Motor neuron (in vitro differentiated cells): ENCODE data around the gene GOLGA6C. TPM values are rescaled to one million over a fixed set of nuclear protein-coding genes. Genes with fewer than 3 reads are reported as not detected.
"Not testable (repeated sequence)": the region's sequence is repeated elsewhere in the genome, so short reads cannot be mapped to it uniquely, and the experiment has no call there.

Experiments
- ATAC-seq, 8 experiments: fragments of 200-7000 bp; cut with Tn5 transposase; replicated peaks in 6 of 8; 2 replicates each; pipeline ENCODE4 v1.8.0; 2021; ENCODE audit warnings: mild to moderate bottlenecking in 8 of 8, moderate library complexity in 8 of 8
- H3K27ac ChIP-seq, 2 donors: fragments of 250-450 bp; sonication (Bioruptor Pico); 2 replicates each; pipeline ENCODE4 v1.9.0; 2021; ENCODE audit warnings: antibody characterized with exemption in 2 of 2, mild to moderate bottlenecking in 2 of 2, moderate library complexity in 1 of 2
- H3K4me1 ChIP-seq, 2 donors: fragments of 250-450 bp; sonication (Bioruptor Pico); replicated peaks in 1 of 2; 2 replicates each; pipeline ENCODE4 v1.6.1; 2021; ENCODE audit warnings: antibody characterized with exemption in 2 of 2, mild to moderate bottlenecking in 2 of 2, moderate library complexity in 1 of 2
- H3K4me3 ChIP-seq, 5 donors: fragments of 250-450 bp; sonication (Bioruptor Pico); 2 replicates each; pipeline ENCODE4 v1.9.0; 2021; ENCODE audit warnings: antibody characterized with exemption in 5 of 5, mild to moderate bottlenecking in 5 of 5, moderate library complexity in 4 of 5
- WGBS, 10 experiments: fragments of 450-650 bp; shearing (Covaris generic); methylation state at CpG; one replicate each; pipeline ENCODE4 v1.0.0; 2022; 5-methylcytosine and 5-hydroxymethylcytosine counted together
- in situ Hi-C, 9 experiments: fragments of 400-800 bp; cut with MboI; loops; one replicate each; pipeline ENCODE4 v1.15.0; 2021; ENCODE audit warnings: low sequenced_read_pairs in 9 of 9, low pct_unique_long_range_greater_than_20kb in 2 of 9; ENCODE audit not compliant: unreplicated experiment in 9 of 9
- total RNA-seq, 8 experiments: library from RNA; unstranded; fragments of 300-600 nt; gene quantifications; 2 replicates each; pipeline versions ENCODE4 v1.2.3 to v1.2.4, GENCODE V29; 2022

The GOLGA6C gene
- total RNA-seq, 8 experiments from 2014 or later, result 0.54 to 1.6 TPM; not detected in 6

DNA sequence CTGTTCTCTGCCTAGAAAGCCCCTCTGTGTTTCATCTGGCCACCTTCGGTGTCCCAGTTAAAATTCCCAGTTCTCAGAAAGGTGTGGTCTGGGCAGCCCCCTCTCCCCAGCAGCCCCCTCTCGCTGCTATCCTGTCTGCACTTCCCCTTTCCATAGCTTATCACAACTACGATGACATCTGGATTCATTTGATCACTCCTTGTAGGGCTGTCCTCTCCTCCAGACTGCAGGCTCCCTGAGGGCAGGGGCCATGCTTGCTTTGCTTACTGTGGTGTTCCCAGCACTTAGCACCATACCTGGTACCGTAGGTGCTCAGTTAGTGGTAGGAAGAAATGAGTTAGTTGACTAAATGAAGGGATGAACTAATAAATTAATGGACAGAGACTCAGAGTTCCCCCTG lies 26.3 kb upstream of the GOLGA6C start:
- in situ Hi-C loops, result no loop called here
- WGBS, 10 experiments, result 0 to 83% (median 58%) methylated on average over 1 of the region's 4 CpGs; no CpG with 5 or more reads in 6 of the 10 experiments

GRCh38 chr15:75232252-75232813 lies 25.8 kb upstream of the GOLGA6C start:
- no peak for ATAC-seq
- Histone ChIP-seq H3K4me3 (no peak overlapping the region), H3K4me1 (no peaks in the 10 kb centered on the region), H3K27ac (no peak overlapping the region)
- in situ Hi-C loops, result no loop called here
- WGBS, 10 experiments, result 80 to 93% (median 86%) methylated on average over 1 to 5 of the region's 12 CpGs; no CpG with 5 or more reads in 6 of the 10 experiments

More for the DNA sequence above, 26.3 kb upstream of the GOLGA6C start:
- H3K4me1 ChIP-seq, result no peaks in the 10 kb centered on the region
- H3K4me3 ChIP-seq, result no peak overlapping the region
- H3K27ac ChIP-seq, result no peak overlapping the region
- ATAC-seq, result no peak

GRCh38 chr15:75232826-75233503 lies 25.2 kb upstream of the GOLGA6C start:
- no peak overlapping the region for H3K27ac ChIP-seq
- no peak for ATAC-seq
- 0 to 100% (median 48%) methylated on average over 1 to 7 of the region's 17 CpGs; no CpG with 5 or more reads in 4 of the 10 experiments for WGBS, 10 experiments
- H3K4me3 ChIP-seq, result no peak overlapping the region
- in situ Hi-C loops, result no loop called here
- H3K4me1 ChIP-seq, result no peaks in the 10 kb centered on the region

- Histone ChIP-seq H3K27ac (no peak overlapping the region), H3K4me1 (no peaks in the 10 kb centered on the region), H3K4me3 (no peak overlapping the region)
- in situ Hi-C loops, result no loop called here
- ATAC-seq, result no peak
- WGBS, 10 experiments, result 40 to 60% methylated on average over 1 of the region's 14 CpGs; no CpG with 5 or more reads in 8 of the 10 experiments
Measured at GRCh38 chr15:75233504-75234190, 24.5 kb upstream of the GOLGA6C start.

DNA sequence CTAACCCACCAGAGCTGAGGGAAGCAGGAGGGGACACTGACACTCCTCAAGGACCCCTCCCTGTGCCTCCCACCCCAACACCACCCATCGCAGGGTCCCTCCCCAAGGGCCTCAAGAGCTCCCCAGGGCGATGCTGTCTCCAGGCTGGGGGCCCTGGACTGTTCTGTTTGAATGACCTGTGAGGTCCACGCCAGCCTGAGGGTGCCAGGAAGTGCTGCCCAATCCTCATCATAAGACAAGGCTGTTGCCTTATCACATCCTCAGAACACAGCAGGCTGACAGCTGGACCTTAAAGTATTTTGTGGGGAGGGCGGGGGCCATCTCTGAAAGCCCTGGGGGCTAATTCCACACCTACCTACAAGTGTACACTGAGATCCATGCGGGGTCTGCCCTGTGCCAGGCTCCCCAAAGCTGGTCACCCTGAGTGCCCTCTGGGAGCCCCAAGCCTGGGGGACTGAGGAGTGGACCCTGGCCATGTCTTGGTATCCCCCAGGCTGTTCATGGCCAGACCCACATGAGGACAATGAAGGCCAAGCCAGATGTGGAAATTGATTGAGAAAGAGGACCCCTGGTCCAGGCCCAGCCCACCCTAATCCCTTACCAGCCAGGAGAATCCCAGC lies 23.8 kb upstream of the GOLGA6C start:
- WGBS, 10 experiments, result 69% methylated on average over 2 of the region's 5 CpGs; no CpG with 5 or more reads in 9 of the 10 experiments

GRCh38 chr15:75235051-75235673 lies 23.0 kb upstream of the GOLGA6C start:
- in situ Hi-C loops, result no loop called here
- WGBS, 10 experiments, result 40 to 100% (median 48%) methylated on average over 1 to 3 of the region's 10 CpGs; no CpG with 5 or more reads in 7 of the 10 experiments

More for the DNA sequence above, 23.8 kb upstream of the GOLGA6C start:
- H3K27ac ChIP-seq, result no peak overlapping the region
- no peaks in the 10 kb centered on the region for H3K4me1 ChIP-seq
- H3K4me3 ChIP-seq, result no peak overlapping the region
- ATAC-seq, result no peak
- in situ Hi-C loops, result no loop called here

GRCh38 chr15:75235760-75236729 lies 22.1 kb upstream of the GOLGA6C start:
- WGBS, 10 experiments, result 50 to 100% (median 78%) methylated on average over 1 to 3 of the region's 11 CpGs; no CpG with 5 or more reads in 6 of the 10 experiments
- ATAC-seq, result no peak
- H3K4me1 ChIP-seq, result no peaks in the 10 kb centered on the region
- no peak overlapping the region for H3K4me3 ChIP-seq
- H3K27ac ChIP-seq, result no peak overlapping the region
- in situ Hi-C loops, result no loop called here

More at GRCh38 chr15:75235051-75235673, 23.0 kb upstream of the GOLGA6C start:
- no peak for ATAC-seq
- Histone ChIP-seq H3K4me3 (no peak overlapping the region), H3K27ac (no peak overlapping the region), H3K4me1 (no peaks in the 10 kb centered on the region)

DNA sequence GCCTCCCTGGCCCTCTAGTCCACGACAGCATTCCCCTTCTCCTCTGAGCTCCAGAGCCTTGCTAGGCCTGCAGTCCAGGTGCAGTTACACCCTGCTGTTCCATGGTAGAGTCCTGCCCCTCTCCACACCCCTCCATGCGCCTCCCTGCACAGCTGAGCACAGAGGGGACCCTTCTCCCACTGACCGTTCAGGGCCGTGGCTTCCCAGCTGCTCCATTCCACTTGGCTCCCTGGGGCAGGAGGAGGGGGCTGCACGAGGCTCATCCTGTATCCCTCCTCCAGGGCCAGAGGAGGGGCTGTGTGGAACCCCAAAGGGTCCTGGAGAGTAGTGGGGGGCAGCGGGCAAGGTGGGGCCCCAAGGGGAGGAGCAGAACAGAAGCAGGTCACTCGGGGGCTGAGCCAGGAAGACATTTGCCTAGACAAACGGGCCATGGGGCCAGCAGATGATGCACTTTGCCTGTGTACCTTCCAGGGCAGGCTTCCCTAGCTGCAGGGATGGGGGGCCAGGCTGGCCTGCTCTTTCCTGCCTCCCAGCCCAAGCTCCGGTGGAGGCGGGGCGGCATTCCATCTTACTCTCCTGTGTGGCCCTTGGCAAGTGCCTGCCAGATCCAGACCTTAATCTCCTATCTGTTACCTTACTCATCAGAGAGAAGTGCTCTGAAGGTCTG lies 20.7 kb upstream of the GOLGA6C start:
- Histone ChIP-seq H3K4me1 (no peaks in the 10 kb centered on the region), H3K4me3 (no peak overlapping the region), H3K27ac (no peak overlapping the region)
- WGBS, 10 experiments, result 20 to 100% (median 64%) methylated on average over 1 to 6 of the region's 11 CpGs; no CpG with 5 or more reads in 6 of the 10 experiments
- in situ Hi-C loops, result no loop called here
- no peak for ATAC-seq

DNA sequence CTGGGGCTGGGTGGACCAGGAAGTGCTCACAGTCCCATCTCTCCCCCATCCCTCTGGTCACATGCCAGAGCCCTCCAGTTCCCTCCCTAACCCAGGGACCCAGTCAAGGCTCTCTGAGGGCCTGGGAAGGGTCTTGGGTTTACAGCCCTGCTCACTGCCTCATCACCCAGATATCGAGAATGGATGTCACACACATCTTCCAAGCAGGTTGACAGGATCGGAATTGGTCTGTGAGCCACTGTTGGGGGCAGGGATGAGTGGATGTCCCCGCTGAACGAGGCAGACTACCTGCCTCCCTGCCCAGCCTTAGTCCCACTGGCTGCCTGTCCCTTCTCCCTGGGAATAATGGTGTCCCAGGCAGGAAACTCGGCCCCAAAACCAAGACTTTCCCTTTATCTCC lies 20.0 kb upstream of the GOLGA6C start:
- no peak overlapping the region for H3K27ac ChIP-seq
- WGBS, 10 experiments, result 7 to 75% (median 40%) methylated on average over 1 to 3 of the region's 5 CpGs; no CpG with 5 or more reads in 7 of the 10 experiments
- in situ Hi-C loops, result no loop called here

GRCh38 chr15:75245741-75246140 lies 12.4 kb upstream of the GOLGA6C start:
- WGBS, 10 experiments, result 71 to 100% (median 100%) methylated on average over 1 of the region's 1 CpG; no CpG with 5 or more reads in 7 of the 10 experiments
- H3K27ac ChIP-seq, in situ Hi-C loops, ATAC-seq, H3K4me3 ChIP-seq, H3K4me1 ChIP-seq: not testable (repeated sequence)

More for the DNA sequence above, 20.0 kb upstream of the GOLGA6C start:
- no peak for ATAC-seq
- Histone ChIP-seq H3K4me3 (no peak overlapping the region), H3K4me1 (no peaks in the 10 kb centered on the region)

DNA sequence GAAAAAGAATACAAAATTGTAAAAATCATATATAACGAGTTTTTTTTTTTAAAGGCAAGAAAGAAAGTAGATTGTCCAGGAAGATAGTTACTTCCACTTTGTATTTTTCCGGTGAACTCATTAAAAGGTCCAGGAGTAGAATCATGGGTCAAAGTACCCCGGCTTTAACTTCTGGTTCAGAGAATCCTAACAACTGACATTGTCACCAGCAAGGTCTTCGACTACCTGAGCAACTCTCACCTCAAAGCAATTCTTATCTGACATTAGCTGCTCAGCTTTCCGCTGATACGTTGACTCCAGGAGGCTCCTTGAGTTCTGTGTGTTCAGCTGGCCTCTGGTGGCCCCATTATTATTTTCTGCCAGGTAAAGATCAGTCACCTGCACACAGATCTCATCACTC lies 9.1 kb upstream of the GOLGA6C start:
- WGBS, 10 experiments, result 17 to 100% (median 79%) methylated on average over 1 to 6 of the region's 6 CpGs; no CpG with 5 or more reads in 1 of the 10 experiments
- H3K27ac ChIP-seq, H3K4me1 ChIP-seq, ATAC-seq, H3K4me3 ChIP-seq, in situ Hi-C loops: not testable (repeated sequence)
